H9 (cell line): ENCODE data around the gene GPR21. TPM values are rescaled to one million over a fixed set of nuclear protein-coding genes. Genes with fewer than 3 reads are reported as not detected.

Experiments used
- DNase-seq: peaks from one replicate; pipeline ENCODE4 v3.0.0-alpha.2; 2017
- H2AFZ ChIP-seq: one replicate; pipeline ENCODE4 v1.6.1; 2013; ENCODE audit warnings: mild to moderate bottlenecking, low read length, control low read depth, moderate library complexity
- H2AK5ac ChIP-seq: 2 replicates; pipeline ENCODE4 v1.6.1; 2013; ENCODE audit warnings: low read length, control low read depth, mixed read lengths; ENCODE audit not compliant: insufficient read length
- H2BK120ac ChIP-seq: one replicate; pipeline ENCODE4 v1.6.1; 2013; ENCODE audit warnings: low read depth, mild to moderate bottlenecking, low read length, control low read depth, inconsistent platforms; ENCODE audit not compliant: poor library complexity, severe bottlenecking
- H2BK12ac ChIP-seq: 2 replicates; pipeline ENCODE4 v1.6.1; 2013; ENCODE audit warnings: low read length, control low read depth, mixed read lengths, low read depth; ENCODE audit not compliant: insufficient read length
- H2BK15ac ChIP-seq: 2 replicates; pipeline ENCODE4 v1.6.1; 2013; ENCODE audit warnings: low read depth, low read length, control low read depth
- H2BK20ac ChIP-seq: one replicate; pipeline ENCODE4 v1.6.1; 2013; ENCODE audit warnings: low read depth, mild to moderate bottlenecking, low read length, control low read depth, inconsistent platforms; ENCODE audit not compliant: poor library complexity, severe bottlenecking
- H2BK5ac ChIP-seq: 2 replicates; pipeline ENCODE4 v1.6.1; 2013; ENCODE audit warnings: low read length, control low read depth, mixed read lengths; ENCODE audit not compliant: insufficient read length
- H3K14ac ChIP-seq: 2 replicates; pipeline ENCODE4 v1.6.1; 2013; ENCODE audit warnings: low read length, control low read depth; ENCODE audit not compliant: insufficient read depth
- H3K18ac ChIP-seq: 2 replicates; pipeline ENCODE4 v1.6.1; 2013; ENCODE audit warnings: low read depth, mild to moderate bottlenecking, mixed read lengths, low read length, control low read depth; ENCODE audit not compliant: insufficient read length
- H3K23ac ChIP-seq: 2 replicates; pipeline ENCODE4 v1.6.1; 2013; ENCODE audit warnings: low read length, control low read depth, mixed read lengths, low read depth; ENCODE audit not compliant: insufficient read length
- H3K23me2 ChIP-seq: 2 replicates; pipeline ENCODE4 v1.6.1; 2013; ENCODE audit warnings: low read depth, mild to moderate bottlenecking, mixed read lengths, low read length, control low read depth; ENCODE audit not compliant: insufficient read length, poor library complexity, severe bottlenecking
- H3K27ac ChIP-seq: 2 replicates; pipeline ENCODE4 v1.5.1; 2013; ENCODE audit warnings: low read length, control low read depth, mixed read lengths, low read depth; ENCODE audit not compliant: insufficient read length
- H3K27me3 ChIP-seq: 2 replicates; pipeline ENCODE4 v1.6.1; 2013; ENCODE audit warnings: low read length, control low read depth, inconsistent platforms; ENCODE audit not compliant: insufficient read depth
- H3K4ac ChIP-seq: 2 replicates; pipeline ENCODE4 v1.6.1; 2013; ENCODE audit warnings: low read depth, mild to moderate bottlenecking, control low read depth, inconsistent platforms, low read length, moderate library complexity
- H3K4me1 ChIP-seq: 2 replicates; pipeline ENCODE4 v1.6.1; 2013; ENCODE audit warnings: low read length, control low read depth, inconsistent platforms; ENCODE audit not compliant: insufficient read depth
- H3K4me2 ChIP-seq: 2 replicates; pipeline ENCODE4 v1.6.1; 2013; ENCODE audit warnings: low read length, control low read depth, mixed read lengths; ENCODE audit not compliant: insufficient read length, insufficient read depth
- H3K56ac ChIP-seq: 2 replicates; pipeline ENCODE4 v1.6.1; 2013; ENCODE audit warnings: low read depth, mild to moderate bottlenecking, mixed read lengths, low read length, control low read depth; ENCODE audit not compliant: insufficient read length
- H3K79me1 ChIP-seq: 2 replicates; pipeline ENCODE4 v1.6.1; 2013; ENCODE audit warnings: low read depth, mild to moderate bottlenecking, moderate library complexity, low read length, control low read depth, inconsistent platforms; ENCODE audit not compliant: insufficient read depth, poor library complexity, severe bottlenecking
- H3K79me2 ChIP-seq: 2 replicates; pipeline ENCODE4 v1.6.1; 2013; ENCODE audit warnings: low read length, control low read depth, inconsistent platforms; ENCODE audit not compliant: insufficient read depth
- H3K9ac ChIP-seq: 2 replicates; pipeline ENCODE4 v1.6.1; 2013; ENCODE audit warnings: low read length, control low read depth, mixed read lengths; ENCODE audit not compliant: insufficient read length; ENCODE audit errors: extremely low read depth
- H3K9me3 ChIP-seq: one replicate; pipeline ENCODE4 v1.6.1; 2013; ENCODE audit warnings: low read depth, low read length, inconsistent platforms; ENCODE audit not compliant: control insufficient read depth
- H3T11ph ChIP-seq: one replicate; pipeline ENCODE4 v1.6.1; 2013; ENCODE audit warnings: mild to moderate bottlenecking, low read length, control low read depth, inconsistent platforms
- H4K20me1 ChIP-seq: one replicate; pipeline ENCODE4 v1.6.1; 2013; ENCODE audit not compliant: control insufficient read depth, insufficient read length, insufficient read depth
- H4K5ac ChIP-seq: 2 replicates; pipeline ENCODE4 v1.6.1; 2013; ENCODE audit warnings: low read depth, mild to moderate bottlenecking, mixed read lengths, low read length, control low read depth; ENCODE audit not compliant: insufficient read length
- H4K8ac ChIP-seq: replicated peaks from 2 replicates; pipeline ENCODE4 v1.6.1; 2013; ENCODE audit warnings: low read length, control low read depth, mixed read lengths, low read depth; ENCODE audit not compliant: insufficient read length
- H4K91ac ChIP-seq: 2 replicates; pipeline ENCODE4 v1.6.1; 2013; ENCODE audit warnings: low read depth, mild to moderate bottlenecking, moderate library complexity, mixed read lengths, low read length, control low read depth; ENCODE audit not compliant: insufficient read length
- H3K27ac Mint-ChIP-seq, 3 experiments: 2 replicates in 2 of 3; 3 replicates in 1 of 3; pipeline ENCODE4 v1.8.0; 2020 to 2021; ENCODE audit warnings: mixed read lengths in 3 of 3, mild to moderate bottlenecking in 1 of 3, moderate library complexity in 1 of 3
- H3K27me3 Mint-ChIP-seq: 2 replicates; pipeline ENCODE4 v1.8.0; 2021; ENCODE audit warnings: low read depth, mild to moderate bottlenecking, moderate library complexity, mixed read lengths
- H3K36me3 Mint-ChIP-seq, 3 experiments: 2 replicates in 2 of 3; 3 replicates in 1 of 3; pipeline ENCODE4 v1.8.0; 2020 to 2021; ENCODE audit warnings: low read depth in 3 of 3, mixed read lengths in 3 of 3; ENCODE audit not compliant: insufficient read depth in 1 of 3
- H3K4me1 Mint-ChIP-seq, 2 experiments: 2 replicates each; pipeline ENCODE4 v1.8.0; 2020; ENCODE audit warnings: mixed read lengths in 2 of 2
- H3K4me3 Mint-ChIP-seq, 2 experiments: 2 replicates in 1 of 2; 3 replicates in 1 of 2; pipeline ENCODE4 v1.8.0; 2020 to 2021; ENCODE audit warnings: mild to moderate bottlenecking in 2 of 2, mixed read lengths in 2 of 2, moderate library complexity in 1 of 2
- H3K9me3 Mint-ChIP-seq, 2 experiments: 2 replicates in 1 of 2; 3 replicates in 1 of 2; pipeline ENCODE4 v1.8.0; 2020; ENCODE audit warnings: mild to moderate bottlenecking in 2 of 2, mixed read lengths in 2 of 2, moderate library complexity in 1 of 2
- total RNA-seq: library from RNA; stranded (reverse); gene quantifications from 2 replicates; pipeline ENCODE4 v1.2.1, GENCODE V29; 2021
- TF ChIP-seq, protein P1 (sequence below): fragments of 200-600 bp; sonication (generic); conservative IDR thresholded peaks from 3 replicates; pipeline ENCODE4 v1.8.0; 2021; ENCODE audit warnings: antibody characterized with exemption, mild to moderate bottlenecking

Gene GPR21
- total RNA-seq, 1 experiment from 2014 or later = 0.87 TPM

DNA sequence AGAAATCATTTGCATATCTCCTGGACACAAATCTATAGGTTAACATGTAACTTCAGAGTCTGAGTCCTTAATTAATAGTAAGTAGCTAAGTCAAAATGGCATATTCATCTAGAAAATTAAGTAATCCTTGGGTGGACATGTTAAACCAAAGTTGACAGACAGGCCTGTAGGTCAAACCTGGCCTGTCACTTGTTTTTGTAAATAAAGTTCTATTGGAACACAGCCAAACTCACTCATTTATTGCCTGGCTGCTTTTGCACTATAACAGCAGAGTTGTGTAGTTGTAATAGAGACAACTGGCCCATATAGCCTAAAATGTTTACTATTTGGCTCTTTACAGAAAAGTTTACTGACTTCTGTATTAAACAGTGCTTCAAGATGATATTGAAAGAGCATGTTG is 24.6 kb upstream of the GPR21 start:
- Histone ChIP-seq H3K14ac (no peak overlapping the region), H2BK5ac (no peak overlapping the region), H3K18ac (no peak overlapping the region), H3T11ph (no peak overlapping the region), H3K79me1 (no peaks in the 10 kb centered on the region), H3K23ac (no peak overlapping the region), H3K79me2 (no peaks in the 10 kb centered on the region), H3K4me1 (no peaks in the 10 kb centered on the region), H4K5ac (no peak overlapping the region), H3K9ac (no peak overlapping the region), H2BK12ac (no peak overlapping the region), H2AFZ (no peak overlapping the region), H4K20me1 (no peaks in the 10 kb centered on the region), H4K8ac (no peak overlapping the region), H3K56ac (no peak overlapping the region), H3K27ac (no peak overlapping the region), H2BK15ac (no peak overlapping the region), H2BK20ac (no peak overlapping the region), H3K4ac (no peak overlapping the region), H2AK5ac (no peak overlapping the region), H2BK120ac (no peak overlapping the region), H4K91ac (no peak overlapping the region), H3K9me3 (no peaks in the 10 kb centered on the region), H3K4me2 (no peak overlapping the region), H3K27me3 (no peaks in the 10 kb centered on the region), H3K23me2 (no peaks in the 10 kb centered on the region)
- Mint-ChIP-seq H3K36me3 (peaks cover 20 to 53% (median 36%) of the 10 kb centered on the region in 3 experiments), H3K9me3 (no peaks in the 10 kb centered on the region), H3K4me1 (no peaks in the 10 kb centered on the region), H3K27me3 (no peaks in the 10 kb centered on the region), H3K4me3 (no peak overlapping the region), H3K27ac (no peak overlapping the region)
- DNase-seq = no peak
- TF ChIP-seq, protein P1, sequence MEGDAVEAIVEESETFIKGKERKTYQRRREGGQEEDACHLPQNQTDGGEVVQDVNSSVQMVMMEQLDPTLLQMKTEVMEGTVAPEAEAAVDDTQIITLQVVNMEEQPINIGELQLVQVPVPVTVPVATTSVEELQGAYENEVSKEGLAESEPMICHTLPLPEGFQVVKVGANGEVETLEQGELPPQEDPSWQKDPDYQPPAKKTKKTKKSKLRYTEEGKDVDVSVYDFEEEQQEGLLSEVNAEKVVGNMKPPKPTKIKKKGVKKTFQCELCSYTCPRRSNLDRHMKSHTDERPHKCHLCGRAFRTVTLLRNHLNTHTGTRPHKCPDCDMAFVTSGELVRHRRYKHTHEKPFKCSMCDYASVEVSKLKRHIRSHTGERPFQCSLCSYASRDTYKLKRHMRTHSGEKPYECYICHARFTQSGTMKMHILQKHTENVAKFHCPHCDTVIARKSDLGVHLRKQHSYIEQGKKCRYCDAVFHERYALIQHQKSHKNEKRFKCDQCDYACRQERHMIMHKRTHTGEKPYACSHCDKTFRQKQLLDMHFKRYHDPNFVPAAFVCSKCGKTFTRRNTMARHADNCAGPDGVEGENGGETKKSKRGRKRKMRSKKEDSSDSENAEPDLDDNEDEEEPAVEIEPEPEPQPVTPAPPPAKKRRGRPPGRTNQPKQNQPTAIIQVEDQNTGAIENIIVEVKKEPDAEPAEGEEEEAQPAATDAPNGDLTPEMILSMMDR = no peak
